Lower leg skin (tissue), 3 donors: ENCODE data around the gene MRTO4.

ENCODE experiments used
- POLR2A ChIP-seq, 2 donors: fragments of 450-650 bp; IDR thresholded peaks; one replicate each; pipeline ENCODE4 v1.6.1; 2016 to 2017; ENCODE audit warnings: antibody characterized with exemption in 2 of 2, mild to moderate bottlenecking in 1 of 2, moderate library complexity in 1 of 2
- TF ChIP-seq, protein P1 (sequence below), 3 donors: fragments of 450-650 bp; IDR thresholded peaks; one replicate each; pipeline ENCODE4 v1.5.1; 2016; ENCODE audit warnings: antibody characterized with exemption in 3 of 3, mild to moderate bottlenecking in 3 of 3, moderate library complexity in 2 of 3

DNA sequence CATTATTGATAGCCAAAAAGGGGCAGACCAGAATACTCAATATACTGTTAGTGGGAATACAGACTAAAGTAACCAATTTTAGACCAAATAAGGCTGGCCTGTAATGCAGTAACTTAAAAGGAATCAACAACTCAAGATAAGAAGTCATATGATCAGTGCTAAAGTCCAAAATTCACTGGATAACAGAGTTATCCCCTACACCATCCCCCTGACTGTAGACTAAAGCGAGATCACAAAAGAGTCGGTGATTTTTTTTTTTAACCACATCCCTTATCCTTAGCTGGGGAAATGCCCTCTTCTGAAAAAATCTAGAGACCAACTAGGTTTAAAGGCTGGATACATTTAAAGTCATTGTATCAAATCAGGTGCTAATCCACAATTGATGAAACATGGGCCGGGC is 49.2 kb upstream of the MRTO4 start:
- TF ChIP-seq, protein P1, sequence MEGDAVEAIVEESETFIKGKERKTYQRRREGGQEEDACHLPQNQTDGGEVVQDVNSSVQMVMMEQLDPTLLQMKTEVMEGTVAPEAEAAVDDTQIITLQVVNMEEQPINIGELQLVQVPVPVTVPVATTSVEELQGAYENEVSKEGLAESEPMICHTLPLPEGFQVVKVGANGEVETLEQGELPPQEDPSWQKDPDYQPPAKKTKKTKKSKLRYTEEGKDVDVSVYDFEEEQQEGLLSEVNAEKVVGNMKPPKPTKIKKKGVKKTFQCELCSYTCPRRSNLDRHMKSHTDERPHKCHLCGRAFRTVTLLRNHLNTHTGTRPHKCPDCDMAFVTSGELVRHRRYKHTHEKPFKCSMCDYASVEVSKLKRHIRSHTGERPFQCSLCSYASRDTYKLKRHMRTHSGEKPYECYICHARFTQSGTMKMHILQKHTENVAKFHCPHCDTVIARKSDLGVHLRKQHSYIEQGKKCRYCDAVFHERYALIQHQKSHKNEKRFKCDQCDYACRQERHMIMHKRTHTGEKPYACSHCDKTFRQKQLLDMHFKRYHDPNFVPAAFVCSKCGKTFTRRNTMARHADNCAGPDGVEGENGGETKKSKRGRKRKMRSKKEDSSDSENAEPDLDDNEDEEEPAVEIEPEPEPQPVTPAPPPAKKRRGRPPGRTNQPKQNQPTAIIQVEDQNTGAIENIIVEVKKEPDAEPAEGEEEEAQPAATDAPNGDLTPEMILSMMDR (IDR thresholded peaks at IDR 0.05) = no peak
- no peak for TF ChIP-seq POLR2A (IDR thresholded peaks at IDR 0.05)
